Prostate gland (tissue), 2 donors: ENCODE measurements around the gene FCRL1. TPM values are rescaled to one million over a fixed set of nuclear protein-coding genes. Genes with fewer than 3 reads are reported as not detected.

Source experiments
- DNase-seq: peaks from one replicate; pipeline ENCODE4 v3.0.0-alpha.2; 2019; ENCODE audit warnings: low spot score
- H3K27ac ChIP-seq, 2 donors: fragments of 200-600 bp; sonication (generic); 2 replicates each; pipeline ENCODE4 v1.5.1; 2017 to 2019
- H3K27me3 ChIP-seq: fragments of 200-600 bp; sonication (generic); replicated peaks from 2 replicates; pipeline ENCODE4 v1.5.1; 2019; ENCODE audit not compliant: insufficient read depth
- H3K36me3 ChIP-seq, 2 donors: fragments of 200-600 bp; sonication (generic); 1 replicate in 1 of 2; 2 replicates in 1 of 2; pipeline versions ENCODE4 v1.5.1 to v1.8.1; 2017 to 2019
- H3K4me1 ChIP-seq: fragments of 200-600 bp; sonication (generic); replicated peaks from 2 replicates; pipeline ENCODE4 v1.5.1; 2019
- H3K4me3 ChIP-seq, 2 donors: fragments of 200-600 bp; sonication (generic); 2 replicates each; pipeline ENCODE4 v1.5.1; 2017 to 2019
- H3K9me3 ChIP-seq: fragments of 200-600 bp; sonication (generic); 2 replicates; pipeline ENCODE4 v1.5.1; 2017
- CTCF ChIP-seq, 4 experiments: fragments of 200-600 bp in 2 of 4; fragments of 450-650 bp in 2 of 4; sonication (generic) in 2 of 4; IDR thresholded peaks; 1 replicate in 3 of 4; 2 replicates in 1 of 4; pipeline ENCODE4 v1.5.1; 2016 to 2019; ENCODE audit warnings: antibody characterized with exemption in 4 of 4, mild to moderate bottlenecking in 2 of 4, moderate library complexity in 2 of 4
- POLR2A ChIP-seq: fragments of 450-650 bp; IDR thresholded peaks from one replicate; pipeline ENCODE4 v1.6.1; 2016; ENCODE audit warnings: antibody characterized with exemption, mild to moderate bottlenecking
- POLR2AphosphoS5 ChIP-seq: sonication (generic); formaldehyde crosslinking; IDR thresholded peaks from one replicate; pipeline ENCODE4 v1.6.1; 2017; ENCODE audit warnings: antibody characterized with exemption
- WGBS: methylation state at CpG from one replicate; pipeline ENCODE4 v1.1.5; 2018; 5-methylcytosine and 5-hydroxymethylcytosine counted together
- intact Hi-C: fragments of 100-400 bp; cut with DNase I; formaldehyde crosslinking; loops from one replicate; pipeline ENCODE4 v1.14.2; 2022
- total RNA-seq, 2 donors: library from RNA; depleted of rRNA; stranded (reverse); fragments of >200 nt; gene quantifications; one replicate each; pipeline ENCODE4 v1.1.0, GENCODE V29; 2016

The FCRL1 gene
- total RNA-seq, 2 donors from 2014 or later: 0.09 TPM; not detected in 1

GRCh38 chr1:157830887-157831286 lies 11.0 kb upstream of the FCRL1 start:
- H3K36me3 ChIP-seq: no peaks in the 10 kb centered on the region

GRCh38 chr1:157829711-157830110 lies 9.8 kb upstream of the FCRL1 start:
- Histone ChIP-seq H3K27me3 (no peaks in the 10 kb centered on the region), H3K4me1 (no peaks in the 10 kb centered on the region), H3K27ac (no peak overlapping the region), H3K4me3 (no peak overlapping the region), H3K9me3 (no peaks in the 10 kb centered on the region), H3K36me3 (no peaks in the 10 kb centered on the region)
- intact Hi-C loops: no loop called here
- DNase-seq: no peak
- TF ChIP-seq POLR2A: no peak
- no peak for TF ChIP-seq CTCF (IDR thresholded peaks at IDR 0.05)
- no peak for TF ChIP-seq POLR2AphosphoS5
- 90% methylated on average over 3 of the region's 3 CpGs for WGBS

More at GRCh38 chr1:157830887-157831286, 11.0 kb upstream of the FCRL1 start:
- Histone ChIP-seq H3K27ac (no peak overlapping the region), H3K4me3 (no peak overlapping the region), H3K4me1 (no peaks in the 10 kb centered on the region), H3K27me3 (no peaks in the 10 kb centered on the region), H3K9me3 (no peaks in the 10 kb centered on the region)
- 71% methylated on average over 2 of the region's 2 CpGs for WGBS
- TF ChIP-seq POLR2AphosphoS5 (no peak), CTCF (IDR thresholded peaks at IDR 0.05) (no peak), POLR2A (no peak)
- DNase-seq: no peak
- intact Hi-C loops: no loop called here

GRCh38 chr1:157829210-157829609 lies 9.3 kb upstream of the FCRL1 start:
- Histone ChIP-seq H3K9me3 (no peaks in the 10 kb centered on the region), H3K4me1 (no peaks in the 10 kb centered on the region), H3K27ac (no peak overlapping the region), H3K27me3 (no peaks in the 10 kb centered on the region), H3K36me3 (no peaks in the 10 kb centered on the region), H3K4me3 (no peak overlapping the region)
- no peak for DNase-seq
- TF ChIP-seq POLR2A: no peak
- intact Hi-C loops: no loop called here

GRCh38 chr1:157820299-157820698 lies 379 bp upstream of the FCRL1 start:
- no peak for DNase-seq
- Histone ChIP-seq H3K4me3 (no peak overlapping the region), H3K9me3 (no peaks in the 10 kb centered on the region), H3K27me3 (no peaks in the 10 kb centered on the region), H3K27ac (no peak overlapping the region), H3K4me1 (no peaks in the 10 kb centered on the region), H3K36me3 (no peaks in the 10 kb centered on the region)
- TF ChIP-seq POLR2AphosphoS5 (no peak), CTCF (IDR thresholded peaks at IDR 0.05) (no peak), POLR2A (no peak)
- intact Hi-C loops: no loop called here
- WGBS: 80% methylated on average over 2 of the region's 2 CpGs

GRCh38 chr1:157819215-157819614 lies 705 bp downstream of the FCRL1 start:
- intact Hi-C loops: no loop called here
- no peak overlapping the region for H3K4me3 ChIP-seq
- 70% methylated on average over 2 of the region's 2 CpGs for WGBS
- H3K4me1 ChIP-seq: no peaks in the 10 kb centered on the region
- H3K36me3 ChIP-seq: no peaks in the 10 kb centered on the region
- no peak for DNase-seq
- H3K9me3 ChIP-seq: no peaks in the 10 kb centered on the region
- no peak for TF ChIP-seq POLR2A
- no peak for TF ChIP-seq CTCF (IDR thresholded peaks at IDR 0.05)
- TF ChIP-seq POLR2AphosphoS5: no peak
- no peak overlapping the region for H3K27ac ChIP-seq
- no peaks in the 10 kb centered on the region for H3K27me3 ChIP-seq
